RCC 7860 (cell line): ENCODE measurements around the gene CAVIN2.
"Not testable (repeated sequence)": the region's sequence is repeated elsewhere in the genome, so short reads cannot be mapped to it uniquely, and the experiment has no call there.

Source experiments
- DNase-seq: peaks from one replicate; pipeline ENCODE4 v3.0.0-alpha.2; 2015; ENCODE audit warnings: low spot score
- FAIRE-seq: peaks from 2 replicates; lab custom pipeline; 2012; peaks lifted over from hg19 to GRCh38; lab: Jason Lieb, UNC

The CAVIN2 gene

GRCh38 chr2:191803007-191803406 lies 43.9 kb downstream of the CAVIN2 start:
- no peak for DNase-seq
- FAIRE-seq: no peak

GRCh38 chr2:191802180-191802579 lies 44.7 kb downstream of the CAVIN2 start:
- DNase-seq (no peak), FAIRE-seq (no peak)

GRCh38 chr2:191800874-191801273 lies 46.0 kb downstream of the CAVIN2 start:
- no peak for FAIRE-seq
- no peak for DNase-seq

GRCh38 chr2:191799526-191799925 lies 47.4 kb downstream of the CAVIN2 start:
- no peak for FAIRE-seq
- DNase-seq: no peak

GRCh38 chr2:191797942-191798876 lies 48.7 kb downstream of the CAVIN2 start:
- no peak for FAIRE-seq

GRCh38 chr2:191797500-191797899 lies 49.4 kb downstream of the CAVIN2 start:
- no peak for FAIRE-seq
- no peak for DNase-seq

More at GRCh38 chr2:191797942-191798876, 48.7 kb downstream of the CAVIN2 start:
- DNase-seq: no peak

GRCh38 chr2:191795715-191796114 lies 51.2 kb downstream of the CAVIN2 start:
- DNase-seq (no peak), FAIRE-seq (no peak)

GRCh38 chr2:191791953-191792560 lies 54.8 kb downstream of the CAVIN2 start:
- DNase-seq (no peak), FAIRE-seq (no peak)

- DNase-seq (no peak), FAIRE-seq (no peak)
These were observed 56.2 kb downstream of the CAVIN2 start for GRCh38 chr2:191790737-191791136.

- FAIRE-seq (no peak), DNase-seq (no peak)
These were observed 57.1 kb downstream of the CAVIN2 start for GRCh38 chr2:191789796-191790195.

- DNase-seq (no peak), FAIRE-seq (no peak)
These were observed 60.2 kb downstream of the CAVIN2 start for GRCh38 chr2:191786694-191787093.

- not testable (repeated sequence) for FAIRE-seq, DNase-seq
These were observed 61.2 kb downstream of the CAVIN2 start for GRCh38 chr2:191785651-191786050.
